NT2/D1 (cell line): ENCODE results near the gene INSIG2.

Source experiments
- SUZ12 ChIP-seq: IDR thresholded peaks from 2 replicates; pipeline ENCODE4 v1.6.1; 2011; ENCODE audit not compliant: insufficient read length, insufficient read depth; ENCODE audit errors: extremely low read depth
- YY1 ChIP-seq: IDR thresholded peaks from 2 replicates; pipeline ENCODE4 v1.6.1; 2011; ENCODE audit not compliant: insufficient read length, insufficient read depth
- ZNF274 ChIP-seq: IDR thresholded peaks from 2 replicates; pipeline ENCODE4 v1.6.1; 2011; ENCODE audit warnings: mild to moderate bottlenecking, low read depth, low read length

- no peak for TF ChIP-seq ZNF274
- no peak for TF ChIP-seq YY1
- TF ChIP-seq SUZ12: no peak
Observed at GRCh38 chr2:118106926-118107325, 18.7 kb downstream of the INSIG2 start.
